Kidney capillary endothelial cell (primary cell): ENCODE measurements around the gene CAPZA1.
"Not testable (repeated sequence)": the region's sequence is repeated elsewhere in the genome, so short reads cannot be mapped to it uniquely, and the experiment has no call there.

Experiments
- DNase-seq: peaks from one replicate; pipeline ENCODE4 v3.0.0-alpha.2; 2018; ENCODE audit warnings: low spot score

The CAPZA1 gene

GRCh38 chr1:112619518-112620376, at the start of gene CAPZA1:
Gene CAPZA1 (plus strand): TSS chr1:112619832. CDS start chr1:112619845, 13 bp downstream.
- peak; percentile 91 for DNase-seq

GRCh38 chr1:112575154-112575804, 44.4 kb upstream of the CAPZA1 start:
- DNase-seq: no peak

GRCh38 chr1:112576240-112576639, 43.4 kb upstream of the CAPZA1 start:
- no peak for DNase-seq

- no peak for DNase-seq
These were observed 39.7 kb upstream of the CAPZA1 start for GRCh38 chr1:112579801-112580510.

- no peak for DNase-seq
These were observed 37.9 kb upstream of the CAPZA1 start for GRCh38 chr1:112581586-112582192.

GRCh38 chr1:112583366-112583765, 36.3 kb upstream of the CAPZA1 start:
- DNase-seq: no peak

- no peak for DNase-seq
These were observed 29.9 kb upstream of the CAPZA1 start for GRCh38 chr1:112589766-112590165.

- DNase-seq: no peak
These were observed 25.3 kb upstream of the CAPZA1 start for GRCh38 chr1:112594208-112594876.

- no peak for DNase-seq
These were observed 20.2 kb upstream of the CAPZA1 start for GRCh38 chr1:112599477-112599876.

GRCh38 chr1:112603012-112603411, 16.6 kb upstream of the CAPZA1 start:
- no peak for DNase-seq

GRCh38 chr1:112603541-112603940, 16.1 kb upstream of the CAPZA1 start:
- DNase-seq: no peak

- DNase-seq: no peak
These were observed 13.9 kb upstream of the CAPZA1 start for GRCh38 chr1:112605633-112606327.

- peak; percentile 45 for DNase-seq
These were observed 5.1 kb upstream of the CAPZA1 start for GRCh38 chr1:112614460-112615065.

GRCh38 chr1:112618114-112618720, 1.4 kb upstream of the CAPZA1 start:
- DNase-seq: peak; percentile 61

GRCh38 chr1:112618721-112619517, 713 bp upstream of the CAPZA1 start, which contains the start of gene ST7L:
Gene ST7L (minus strand): TSS chr1:112619141. CDS start chr1:112619113, 28 bp downstream.
- DNase-seq: peak; percentile 57

- DNase-seq: no peak
These were observed 704 bp downstream of the CAPZA1 start for GRCh38 chr1:112620377-112620695.

- not testable (repeated sequence) for DNase-seq
These were observed 4.9 kb downstream of the CAPZA1 start for GRCh38 chr1:112624493-112624892.

GRCh38 chr1:112625696-112626095, 6.1 kb downstream of the CAPZA1 start:
- DNase-seq: no peak

GRCh38 chr1:112626193-112626592, 6.6 kb downstream of the CAPZA1 start:
- DNase-seq: no peak
